HepG2 (cell line): Measurements from ENCODE around the gene DLG2. TPM values are rescaled to one million over a fixed set of nuclear protein-coding genes. Genes with fewer than 3 reads are reported as not detected.

Experiments
- ATAC-seq: fragments of 200-7000 bp; cut with Tn5 transposase; 3 replicates; pipeline ENCODE4 v1.9.1; 2020; ENCODE audit warnings: mild to moderate bottlenecking, moderate library complexity
- BruUV-seq: library from RNA; stranded (reverse); fragments of 400-500 nt; replicated peaks from 2 replicates; lab custom pipeline; 2021; lab: Mats Ljungman, UMichigan
- CTCF ChIA-PET: fragments of 300-600 bp; formaldehyde crosslinking; extraction: SDS; loops from one replicate; lab custom pipeline; 2021; ENCODE audit warnings: low total read pairs, inconsistent platforms, low intra/inter-chr PET ratio; lab: Yijun Ruan, JAX
- POLR2A ChIA-PET: fragments of 350-600 bp; sonication (Branson Sonifier 250); formaldehyde crosslinking; loops from one replicate; lab custom pipeline; 2020; ENCODE audit warnings: antibody characterized with exemption, inconsistent platforms; lab: Yijun Ruan, JAX
- DNase-seq: peaks from one replicate; pipeline ENCODE4 v3.0.0-alpha.2; 2015; ENCODE audit warnings: low spot score
- FAIRE-seq: peaks from 3 replicates; lab custom pipeline; 2011; peaks lifted over from hg19 to GRCh38; lab: Jason Lieb, UNC
- H2AFZ ChIP-seq: one replicate; pipeline ENCODE4 v1.6.1; 2011; ENCODE audit warnings: low read length, inconsistent platforms
- H3K27ac ChIP-seq: fragments of 300-600 bp; 3 replicates; pipeline ENCODE4 v1.8.0; 2011; ENCODE audit warnings: mixed run types, mild to moderate bottlenecking, mixed read lengths, low read length, inconsistent platforms; ENCODE audit not compliant: insufficient read depth; ENCODE audit errors: extremely low read length
- H3K27me3 ChIP-seq, 2 experiments: fragments of 200-600 bp in 1 of 2; 2 replicates in 1 of 2; 3 replicates in 1 of 2; pipeline versions ENCODE4 v1.6.0 to v1.8.0; 2011; ENCODE audit warnings: low read length in 2 of 2, mild to moderate bottlenecking in 2 of 2, moderate library complexity in 2 of 2, inconsistent platforms in 1 of 2; ENCODE audit not compliant: insufficient read depth in 2 of 2, control insufficient read depth in 1 of 2
- H3K36me3 ChIP-seq, 2 experiments: fragments of 200-600 bp in 1 of 2; replicated peaks in 1 of 2; 2 replicates in 1 of 2; 3 replicates in 1 of 2; pipeline versions ENCODE4 v1.5.1 to v1.8.0; 2011; ENCODE audit warnings: low read length in 2 of 2, inconsistent platforms in 1 of 2; ENCODE audit not compliant: insufficient read depth in 2 of 2, control insufficient read depth in 1 of 2
- H3K4me1 ChIP-seq: 2 replicates; pipeline ENCODE4 v1.5.1; 2012; ENCODE audit warnings: low read length, inconsistent platforms; ENCODE audit not compliant: insufficient read depth
- H3K4me2 ChIP-seq: 2 replicates; pipeline ENCODE4 v1.6.0; 2011; ENCODE audit warnings: low read depth, low read length, inconsistent platforms
- H3K4me3 ChIP-seq, 3 experiments: fragments of 200-600 bp in 1 of 3; sonication (generic), shearing (Covaris generic) in 1 of 3; replicated peaks in 1 of 3; 2 replicates each; pipeline ENCODE4 v1.5.1; 2011 to 2016; ENCODE audit warnings: low read length in 3 of 3, inconsistent platforms in 2 of 3, low read depth in 2 of 3, mild to moderate bottlenecking in 2 of 3, control low read depth in 1 of 3, mixed read lengths in 1 of 3; ENCODE audit not compliant: insufficient read depth in 1 of 3
- H3K79me2 ChIP-seq: one replicate; pipeline ENCODE4 v1.6.1; 2011; ENCODE audit warnings: low read length, inconsistent platforms; ENCODE audit not compliant: insufficient read depth
- H3K9ac ChIP-seq: 2 replicates; pipeline ENCODE4 v1.6.0; 2011; ENCODE audit warnings: mild to moderate bottlenecking, low read depth, low read length, inconsistent platforms; ENCODE audit not compliant: insufficient read depth
- H3K9me3 ChIP-seq: 2 replicates; pipeline ENCODE4 v1.5.1; 2012; ENCODE audit warnings: mild to moderate bottlenecking, low read length
- H4K20me1 ChIP-seq: 2 replicates; pipeline ENCODE4 v1.6.0; 2011; ENCODE audit warnings: inconsistent platforms, mild to moderate bottlenecking, low read length, moderate library complexity; ENCODE audit not compliant: insufficient read depth
- AHR ChIP-seq: IDR thresholded peaks from 2 replicates; pipeline ENCODE4 v1.6.1; 2018; ENCODE audit warnings: missing genetic modification reagents, missing compliant biosample characterization
- ETV6 ChIP-seq: sonication (generic); formaldehyde crosslinking; conservative IDR thresholded peaks from 2 replicates; pipeline ENCODE4 v1.4.0; 2020; ENCODE audit warnings: missing genetic modification reagents
- MBD4 ChIP-seq: IDR thresholded peaks from 2 replicates; pipeline ENCODE4 v1.6.1; 2012; ENCODE audit warnings: low read length, inconsistent platforms, borderline replicate concordance
- NFYB ChIP-seq: sonication (generic); formaldehyde crosslinking; IDR thresholded peaks from 2 replicates; pipeline ENCODE4 v1.4.0; 2020; ENCODE audit warnings: missing genetic modification reagents
- PAWR ChIP-seq: sonication (generic); formaldehyde crosslinking; IDR thresholded peaks from 2 replicates; pipeline ENCODE4 v1.4.0; 2020; ENCODE audit warnings: missing genetic modification reagents, mild to moderate bottlenecking, borderline replicate concordance
- REST ChIP-seq, 2 experiments: IDR thresholded peaks; 2 replicates each; pipeline ENCODE4 v1.6.1; 2011 to 2012; ENCODE audit warnings: low read length in 2 of 2, borderline replicate concordance in 1 of 2, low read depth in 1 of 2, mild to moderate bottlenecking in 1 of 2, moderate library complexity in 1 of 2
- ZFP37 ChIP-seq: sonication (generic); formaldehyde crosslinking; IDR thresholded peaks from 2 replicates; pipeline ENCODE4 v1.4.0; 2020; ENCODE audit warnings: missing genetic modification reagents, borderline replicate concordance
- ZNF10 ChIP-seq: sonication (generic); formaldehyde crosslinking; IDR thresholded peaks from 2 replicates; pipeline ENCODE4 v1.4.0; 2020; ENCODE audit warnings: mild to moderate bottlenecking, low read depth, missing genetic modification reagents, borderline replicate concordance
- ZNF12 ChIP-seq: sonication (generic); formaldehyde crosslinking; IDR thresholded peaks from 2 replicates; pipeline ENCODE4 v1.5.0; 2020; ENCODE audit warnings: missing genetic modification reagents
- ZNF230 ChIP-seq: sonication (generic); formaldehyde crosslinking; IDR thresholded peaks from 2 replicates; pipeline ENCODE4 v1.4.0; 2020; ENCODE audit warnings: mild to moderate bottlenecking, missing genetic modification reagents
- ZNF276 ChIP-seq: sonication (generic); formaldehyde crosslinking; IDR thresholded peaks from 2 replicates; pipeline ENCODE4 v1.4.0; 2020; ENCODE audit warnings: mild to moderate bottlenecking, low read depth, missing genetic modification reagents
- ZNF616 ChIP-seq: sonication (generic); formaldehyde crosslinking; IDR thresholded peaks from 2 replicates; pipeline ENCODE4 v1.5.0; 2020; ENCODE audit warnings: low read depth, mild to moderate bottlenecking, missing genetic modification reagents
- ZNF713 ChIP-seq: sonication (generic); formaldehyde crosslinking; IDR thresholded peaks from 2 replicates; pipeline ENCODE4 v1.4.0; 2020; ENCODE audit warnings: mild to moderate bottlenecking, missing genetic modification reagents
- WGBS: methylation state at CpG from one replicate; pipeline ENCODE4 v1.1.6; 2017; ENCODE audit warnings: low lambda C conversion rate; 5-methylcytosine and 5-hydroxymethylcytosine counted together
- in situ Hi-C: cut with HindIII; loops from 2 replicates; pipeline ENCODE4 v1.10.0; 2017; ENCODE audit warnings: low pct_unique_long_range_greater_than_20kb; ENCODE audit not compliant: extremely low pct_ligation_motif_present
- intact Hi-C: fragments of 100-400 bp; cut with micrococcal nuclease; formaldehyde crosslinking; loops from one replicate; pipeline ENCODE4 v1.10.0; 2022; ENCODE audit not compliant: unreplicated experiment
- polyA plus RNA-seq, 8 experiments: library from polyadenylated mRNA; depleted of rRNA in 3 of 8; stranded (reverse) in 7 of 8; unstranded in 1 of 8; fragments of >200 nt; fragmentation: Illumina TruSeq in 4 of 8; extraction: Trizol in 4 of 8; gene quantifications; 2 replicates each; pipeline versions ENCODE4 v1.2.1 to v1.2.3, GENCODE V29; 2011 to 2016; ENCODE audit warnings: low read depth in 4 of 8, missing spikeins in 1 of 8, mixed read lengths in 1 of 8; ENCODE audit not compliant: insufficient read depth in 1 of 8
- total RNA-seq, 5 experiments: library from RNA; depleted of rRNA; stranded (reverse); fragments of >200 nt; fragmentation: Illumina TruSeq; extraction: Trizol; gene quantifications; 2 replicates each; pipeline ENCODE4 v1.2.3, GENCODE V29; 2016; ENCODE audit warnings: low read depth in 1 of 5
- TF ChIP-seq, protein P1 (sequence below): sonication (generic); formaldehyde crosslinking; IDR thresholded peaks from 2 replicates; pipeline ENCODE4 v1.8.0; 2022; ENCODE audit warnings: mild to moderate bottlenecking, missing genetic modification reagents, moderate library complexity

Gene DLG2
- total and polyA plus RNA-seq, 2 of the 13 experiments (the other 11 are each of a cell fraction or from before 2014, with no cell fraction given), result 0.46 to 1.0 TPM

DNA sequence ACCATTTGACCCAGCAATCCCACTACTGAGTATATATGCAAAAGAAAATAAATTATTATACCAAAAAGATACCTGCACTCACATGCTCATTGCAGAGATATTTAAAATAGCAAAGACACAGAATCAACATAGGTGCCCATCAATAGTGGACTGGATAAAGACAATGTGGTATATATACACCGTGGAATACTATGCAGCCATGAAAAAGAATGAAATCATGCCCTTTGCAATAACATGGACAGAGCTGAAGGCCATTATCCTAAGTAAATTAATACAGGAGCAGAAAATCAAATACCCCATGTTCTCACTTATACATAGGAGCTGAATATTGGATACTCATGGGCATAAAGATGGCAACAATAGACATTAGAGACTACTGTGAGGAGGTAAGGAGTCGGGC lies 68.7 kb downstream of the DLG2 start:
- POLR2A ChIA-PET, result no interaction called here
- TF ChIP-seq ZFP37 (CRISPR knock-in tag) (no peak), ZNF230 (no peak), ZNF12 (CRISPR knock-in tag) (no peak), ZNF276 (CRISPR knock-in tag) (no peak), PAWR (CRISPR knock-in tag) (no peak), ZNF10 (CRISPR knock-in tag) (no peak), REST (IDR thresholded peaks at IDR 0.05; ENCODE audit: borderline replicate concordance in 1 of 2, low read depth in 1 of 2, low read length in 2 of 2) (no peak), AHR (no peak), MBD4 (no peak), ZNF616 (CRISPR knock-in tag) (no peak), ZNF713 (CRISPR knock-in tag) (no peak), NFYB (no peak), ETV6 (CRISPR knock-in tag) (no peak)
- TF ChIP-seq, protein P1, sequence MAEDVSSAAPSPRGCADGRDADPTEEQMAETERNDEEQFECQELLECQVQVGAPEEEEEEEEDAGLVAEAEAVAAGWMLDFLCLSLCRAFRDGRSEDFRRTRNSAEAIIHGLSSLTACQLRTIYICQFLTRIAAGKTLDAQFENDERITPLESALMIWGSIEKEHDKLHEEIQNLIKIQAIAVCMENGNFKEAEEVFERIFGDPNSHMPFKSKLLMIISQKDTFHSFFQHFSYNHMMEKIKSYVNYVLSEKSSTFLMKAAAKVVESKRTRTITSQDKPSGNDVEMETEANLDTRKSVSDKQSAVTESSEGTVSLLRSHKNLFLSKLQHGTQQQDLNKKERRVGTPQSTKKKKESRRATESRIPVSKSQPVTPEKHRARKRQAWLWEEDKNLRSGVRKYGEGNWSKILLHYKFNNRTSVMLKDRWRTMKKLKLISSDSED, result no peak
- TF ChIP-seq, all 625 proteins: peak for 0
- CTCF ChIA-PET, result no interaction called here
- no peaks in the 10 kb centered on the region for H4K20me1 ChIP-seq
- H3K9ac ChIP-seq, result no peak overlapping the region
- intact Hi-C loops, result no loop called here
- ATAC-seq (no peak), FAIRE-seq (no peak), DNase-seq (no peak)
- in situ Hi-C loops, result no loop called here
- BruUV-seq, result no TSS peak
- no peaks in the 10 kb centered on the region for H3K4me1 ChIP-seq
- H3K4me2 ChIP-seq, result no peak overlapping the region
- H3K9me3 ChIP-seq, result no peaks in the 10 kb centered on the region
- H2AFZ ChIP-seq, result no peak overlapping the region
- H3K36me3 ChIP-seq, result no peaks in the 10 kb centered on the region
- no peaks in the 10 kb centered on the region for H3K79me2 ChIP-seq
- no peak overlapping the region for H3K27ac ChIP-seq
- WGBS, result 0% methylated on average over 2 of the region's 2 CpGs
- H3K27me3 ChIP-seq, result no peaks in the 10 kb centered on the region; a peak in 1 of 5 replicates
- H3K4me3 ChIP-seq, result no peak overlapping the region
